ENCODE data around the gene ACOXL. TPM values are rescaled to one million over a fixed set of nuclear protein-coding genes. Genes with fewer than 3 reads are reported as not detected.

Gene ACOXL
- total and polyA plus RNA-seq, 2 donors (not counting 3 experiments of a cell fraction or from before 2014, with no cell fraction given) = not detected

- H4K20me1 ChIP-seq (replicated peaks; ENCODE audit: control insufficient read depth, extremely low read depth, insufficient read depth, low read length) = no peaks in the 10 kb centered on the region
- H3K36me3 ChIP-seq (ENCODE audit: control insufficient read depth in 2 of 2, extremely low read depth in 1 of 2, insufficient read depth in 2 of 2, low read length in 2 of 2) = no peaks in the 10 kb centered on the region
- H3K79me2 ChIP-seq (ENCODE audit: control insufficient read depth, insufficient read depth, low read length) = no peaks in the 10 kb centered on the region
- ChIA-PET CTCF (interaction anchor here (0.8 to 1.2 kb wide), 3 partner anchors 10 to 20 kb away, joined by 3 read pairs; no protein-coding TSS in a partner anchor), POLR2A (no interaction called here)
- TF ChIP-seq MYC (IDR thresholded peaks at IDR 0.05; ENCODE audit: low read depth, low read length) (no peak), EZH2 (IDR thresholded peaks at IDR 0.05; ENCODE audit: borderline replicate concordance, low read depth, low read length, severe bottlenecking) (no peak), GATA2 (IDR thresholded peaks at IDR 0.05; ENCODE audit: insufficient read depth, insufficient read length, low read depth, low read length) (no peak), MAX (IDR thresholded peaks at IDR 0.05; ENCODE audit: insufficient read depth, insufficient read length) (no peak), CTCF (IDR thresholded peaks at IDR 0.05; ENCODE audit: extremely low read depth in 1 of 2, insufficient read depth in 1 of 2, low read depth in 1 of 2, low read length in 2 of 2) (no peak), JUN (IDR thresholded peaks at IDR 0.05; ENCODE audit: borderline replicate concordance, insufficient read depth, insufficient read length, low read depth) (no peak), FOS (IDR thresholded peaks at IDR 0.05; ENCODE audit: borderline replicate concordance, insufficient read depth, low read length) (no peak), POLR2A (IDR thresholded peaks at IDR 0.05; ENCODE audit: low read depth, low read length) (no peak), POLR2AphosphoS5 (IDR thresholded peaks at IDR 0.05; ENCODE audit: insufficient read depth, low read depth, low read length) (no peak)
- BruUV-seq (replicated peaks) = no TSS peak
- intact Hi-C loops (cut with micrococcal nuclease) = no loop called here
- H3K9ac ChIP-seq (replicated peaks; ENCODE audit: extremely low read depth, insufficient read depth, low read length) = no peak overlapping the region
- no peaks in the 10 kb centered on the region for H3K9me1 ChIP-seq (replicated peaks; ENCODE audit: control insufficient read depth, extremely low read depth, insufficient read depth, low read length)
- DNase-seq (ENCODE audit: low read depth, low spot score) = no peak
- no peak overlapping the region for H2AFZ ChIP-seq (ENCODE audit: low read depth, low read length)
- no peak for FAIRE-seq
- H3K9me3 ChIP-seq (replicated peaks; ENCODE audit: control insufficient read depth, insufficient read depth, low read length) = no peaks in the 10 kb centered on the region
- H3K4me3 ChIP-seq (replicated peaks in 1 of 3; ENCODE audit: insufficient read depth in 1 of 3, low read depth in 1 of 3, low read length in 3 of 3) = no peak overlapping the region
- no peak overlapping the region for H3K27ac ChIP-seq (ENCODE audit: insufficient read depth, low read depth, low read length)
- H3K4me1 ChIP-seq (ENCODE audit: control insufficient read depth, extremely low read depth, insufficient read depth, low read length) = no peaks in the 10 kb centered on the region
- H3K4me2 ChIP-seq (ENCODE audit: insufficient read depth, low read length) = no peak overlapping the region
- peaks cover 7 to 15% of the 10 kb centered on the region in 2 experiments for H3K27me3 ChIP-seq (ENCODE audit: control insufficient read depth in 2 of 2, insufficient read depth in 2 of 2, low read length in 2 of 2)
- dilution Hi-C loops (cut with MboI; ENCODE audit: extremely low pct_ligation_motif_present, low sequenced_read_pairs) = no loop called here
These were observed 126.8 kb downstream of the ACOXL start for GRCh38 chr2:110858993-110859701.
